Osteoblast (primary cell): ENCODE results near the gene SPEN. TPM values are rescaled to one million over a fixed set of nuclear protein-coding genes. Genes with fewer than 3 reads are reported as not detected.

Experiments
- DNase-seq: peaks from one replicate; pipeline ENCODE4 v3.0.0; 2011; ENCODE audit warnings: low spot score, mixed read lengths; ENCODE audit not compliant: insufficient read length; ENCODE audit errors: missing footprints
- H2AFZ ChIP-seq: 2 replicates; pipeline ENCODE4 v1.6.0; 2011; ENCODE audit warnings: mild to moderate bottlenecking, low read length
- H3K27ac ChIP-seq: 2 replicates; pipeline ENCODE4 v1.5.1; 2011; ENCODE audit warnings: mild to moderate bottlenecking, low read depth, low read length, moderate library complexity
- H3K27me3 ChIP-seq: 2 replicates; pipeline ENCODE4 v1.6.0; 2012; ENCODE audit warnings: mild to moderate bottlenecking, control low read depth, inconsistent platforms, low read length, moderate library complexity; ENCODE audit not compliant: insufficient read depth
- H3K36me3 ChIP-seq: 2 replicates; pipeline ENCODE4 v1.5.1; 2011; ENCODE audit warnings: mild to moderate bottlenecking, low read length, control low read depth, moderate library complexity; ENCODE audit not compliant: insufficient read depth
- H3K4me1 ChIP-seq: 2 replicates; pipeline ENCODE4 v1.5.1; 2011; ENCODE audit warnings: mild to moderate bottlenecking, low read length, control low read depth, moderate library complexity; ENCODE audit not compliant: insufficient read depth
- H3K4me2 ChIP-seq: 2 replicates; pipeline ENCODE4 v1.6.0; 2011; ENCODE audit warnings: mild to moderate bottlenecking, low read length; ENCODE audit not compliant: insufficient read depth
- H3K4me3 ChIP-seq: fragments of 200-600 bp; sonication (generic); 3 replicates; pipeline ENCODE4 v1.5.1; 2012; ENCODE audit warnings: mild to moderate bottlenecking, low read length, inconsistent platforms; ENCODE audit not compliant: insufficient read depth
- H3K79me2 ChIP-seq: 2 replicates; pipeline ENCODE4 v1.6.0; 2012; ENCODE audit warnings: mild to moderate bottlenecking, low read length, control low read depth, inconsistent platforms; ENCODE audit not compliant: insufficient read depth
- H3K9me3 ChIP-seq: 2 replicates; pipeline ENCODE4 v1.5.1; 2011; ENCODE audit warnings: low read depth, low read length, control low read depth
- H4K20me1 ChIP-seq: 2 replicates; pipeline ENCODE4 v1.6.0; 2012; ENCODE audit warnings: mild to moderate bottlenecking, low read length, control low read depth; ENCODE audit not compliant: insufficient read depth
- total RNA-seq: library from RNA; depleted of rRNA; stranded (reverse); fragments of >200 nt; gene quantifications from 2 replicates; pipeline ENCODE4 v1.2.3, GENCODE V29; 2012
- TF ChIP-seq, protein P1 (sequence below): IDR thresholded peaks from 2 replicates; pipeline ENCODE4 v1.5.1; 2011; ENCODE audit warnings: mild to moderate bottlenecking, low read depth, low read length, moderate library complexity; ENCODE audit errors: extremely low read depth

Gene SPEN
- total RNA-seq, 1 donor: 21.0 TPM

DNA sequence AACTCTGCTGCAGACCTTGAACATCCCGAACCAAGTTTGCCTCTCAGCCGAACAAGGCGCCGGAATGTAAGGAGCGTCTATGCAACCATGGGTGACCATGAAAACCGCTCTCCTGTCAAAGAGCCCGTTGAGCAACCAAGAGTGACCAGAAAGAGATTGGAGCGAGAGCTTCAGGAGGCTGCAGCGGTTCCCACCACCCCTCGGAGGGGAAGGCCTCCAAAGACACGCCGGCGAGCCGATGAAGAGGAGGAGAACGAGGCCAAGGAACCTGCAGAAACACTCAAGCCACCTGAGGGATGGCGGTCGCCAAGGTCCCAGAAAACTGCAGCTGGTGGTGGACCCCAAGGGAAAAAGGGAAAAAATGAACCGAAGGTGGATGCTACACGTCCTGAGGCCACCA, 84.4 kb downstream of the SPEN start:
- H3K9me3 ChIP-seq: no peaks in the 10 kb centered on the region
- no peaks in the 10 kb centered on the region for H4K20me1 ChIP-seq
- H2AFZ ChIP-seq: no peak overlapping the region
- DNase-seq: peak; percentile 41
- H3K79me2 ChIP-seq: no peaks in the 10 kb centered on the region
- no peak overlapping the region for H3K4me3 ChIP-seq
- peaks cover 78% of the 10 kb centered on the region for H3K36me3 ChIP-seq
- TF ChIP-seq, protein P1, sequence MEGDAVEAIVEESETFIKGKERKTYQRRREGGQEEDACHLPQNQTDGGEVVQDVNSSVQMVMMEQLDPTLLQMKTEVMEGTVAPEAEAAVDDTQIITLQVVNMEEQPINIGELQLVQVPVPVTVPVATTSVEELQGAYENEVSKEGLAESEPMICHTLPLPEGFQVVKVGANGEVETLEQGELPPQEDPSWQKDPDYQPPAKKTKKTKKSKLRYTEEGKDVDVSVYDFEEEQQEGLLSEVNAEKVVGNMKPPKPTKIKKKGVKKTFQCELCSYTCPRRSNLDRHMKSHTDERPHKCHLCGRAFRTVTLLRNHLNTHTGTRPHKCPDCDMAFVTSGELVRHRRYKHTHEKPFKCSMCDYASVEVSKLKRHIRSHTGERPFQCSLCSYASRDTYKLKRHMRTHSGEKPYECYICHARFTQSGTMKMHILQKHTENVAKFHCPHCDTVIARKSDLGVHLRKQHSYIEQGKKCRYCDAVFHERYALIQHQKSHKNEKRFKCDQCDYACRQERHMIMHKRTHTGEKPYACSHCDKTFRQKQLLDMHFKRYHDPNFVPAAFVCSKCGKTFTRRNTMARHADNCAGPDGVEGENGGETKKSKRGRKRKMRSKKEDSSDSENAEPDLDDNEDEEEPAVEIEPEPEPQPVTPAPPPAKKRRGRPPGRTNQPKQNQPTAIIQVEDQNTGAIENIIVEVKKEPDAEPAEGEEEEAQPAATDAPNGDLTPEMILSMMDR: no peak
- H3K27ac ChIP-seq: no peak overlapping the region
- no peaks in the 10 kb centered on the region for H3K27me3 ChIP-seq
- no peaks in the 10 kb centered on the region for H3K4me1 ChIP-seq
- no peak overlapping the region for H3K4me2 ChIP-seq

GRCh38 chr1:15932612-15933011, 85.1 kb downstream of the SPEN start:
- Histone ChIP-seq H3K79me2 (no peaks in the 10 kb centered on the region), H3K4me3 (no peak overlapping the region), H4K20me1 (no peaks in the 10 kb centered on the region), H3K9me3 (no peaks in the 10 kb centered on the region), H3K36me3 (peaks cover 80% of the 10 kb centered on the region), H3K4me1 (peaks cover 3% of the 10 kb centered on the region), H3K27me3 (no peaks in the 10 kb centered on the region), H2AFZ (no peak overlapping the region), H3K27ac (no peak overlapping the region), H3K4me2 (no peak overlapping the region)
- TF ChIP-seq, protein P1: no peak
- DNase-seq: peak; percentile 48

- Histone ChIP-seq H3K27ac (no peak overlapping the region), H3K9me3 (no peaks in the 10 kb centered on the region), H3K4me1 (peaks cover 3% of the 10 kb centered on the region), H3K4me3 (no peak overlapping the region), H3K79me2 (no peaks in the 10 kb centered on the region), H4K20me1 (no peaks in the 10 kb centered on the region), H3K36me3 (peaks cover 80% of the 10 kb centered on the region), H3K4me2 (no peak overlapping the region), H3K27me3 (no peaks in the 10 kb centered on the region), H2AFZ (no peak overlapping the region)
- DNase-seq: no peak
- TF ChIP-seq, protein P1: no peak
These were observed 86.2 kb downstream of the SPEN start for GRCh38 chr1:15933684-15934083.

- H3K36me3 ChIP-seq: peaks cover 79% of the 10 kb centered on the region
- H2AFZ ChIP-seq: no peak overlapping the region
- no peak overlapping the region for H3K4me2 ChIP-seq
- H3K4me3 ChIP-seq: no peak overlapping the region
- no peaks in the 10 kb centered on the region for H3K27me3 ChIP-seq
- peak; percentile 31 for DNase-seq
- TF ChIP-seq, protein P1: no peak
- H3K79me2 ChIP-seq: no peaks in the 10 kb centered on the region
- H3K9me3 ChIP-seq: no peaks in the 10 kb centered on the region
- H3K4me1 ChIP-seq: peaks cover 8% of the 10 kb centered on the region
- H4K20me1 ChIP-seq: no peaks in the 10 kb centered on the region
- no peak overlapping the region for H3K27ac ChIP-seq
These were observed 86.9 kb downstream of the SPEN start for GRCh38 chr1:15934211-15935055.
